GM23248 (cell line): ENCODE results near the gene TMEM74B. TPM values are rescaled to one million over a fixed set of nuclear protein-coding genes. Genes with fewer than 3 reads are reported as not detected.
A peak's percentile ranks its signal among the peaks of the same experiment; 100 is the strongest.

Source experiments
- DNase-seq: peaks from one replicate; pipeline ENCODE4 v3.0.0-alpha.2; 2015
- H2AFZ ChIP-seq: fragments of 200-600 bp; sonication (generic); 2 replicates; pipeline ENCODE4 v1.6.1; 2016; ENCODE audit warnings: antibody characterized with exemption
- H3F3A ChIP-seq: fragments of 200-600 bp; sonication (generic); 2 replicates; pipeline ENCODE4 v1.6.1; 2016; ENCODE audit warnings: mild to moderate bottlenecking, antibody characterized with exemption, mixed run types; ENCODE audit not compliant: insufficient read depth
- H3K27ac ChIP-seq: fragments of 200-600 bp; sonication (generic); 2 replicates; pipeline ENCODE4 v1.5.1; 2016; ENCODE audit warnings: mild to moderate bottlenecking
- H3K27me3 ChIP-seq: fragments of 200-600 bp; sonication (generic); replicated peaks from 2 replicates; pipeline ENCODE4 v1.6.1; 2016; ENCODE audit warnings: mild to moderate bottlenecking; ENCODE audit not compliant: insufficient read depth
- H3K36me3 ChIP-seq: fragments of 200-600 bp; sonication (generic); 2 replicates; pipeline ENCODE4 v1.6.1; 2016; ENCODE audit warnings: low read depth, mild to moderate bottlenecking
- H3K4me1 ChIP-seq: fragments of 200-600 bp; sonication (generic); 2 replicates; pipeline ENCODE4 v1.6.1; 2016; ENCODE audit warnings: mild to moderate bottlenecking; ENCODE audit not compliant: insufficient read depth
- H3K4me2 ChIP-seq: fragments of 200-600 bp; sonication (generic); one replicate; pipeline ENCODE4 v1.6.1; 2016; ENCODE audit warnings: mild to moderate bottlenecking; ENCODE audit not compliant: unreplicated experiment
- H3K4me3 ChIP-seq: fragments of 200-600 bp; sonication (generic); 2 replicates; pipeline ENCODE4 v1.5.1; 2016; ENCODE audit warnings: mild to moderate bottlenecking
- H3K79me2 ChIP-seq: fragments of 200-600 bp; sonication (generic); 2 replicates; pipeline ENCODE4 v1.6.1; 2016; ENCODE audit warnings: mild to moderate bottlenecking; ENCODE audit not compliant: insufficient read depth
- H3K9ac ChIP-seq: fragments of 200-600 bp; sonication (generic); 2 replicates; pipeline ENCODE4 v1.6.1; 2016; ENCODE audit warnings: mild to moderate bottlenecking
- H3K9me2 ChIP-seq: fragments of 200-600 bp; sonication (generic); 2 replicates; pipeline ENCODE4 v1.6.1; 2016; ENCODE audit warnings: mixed run types, mild to moderate bottlenecking, moderate library complexity; ENCODE audit not compliant: insufficient read depth
- H3K9me3 ChIP-seq: fragments of 200-600 bp; sonication (generic); one replicate; pipeline ENCODE4 v1.6.1; 2017; ENCODE audit warnings: low read depth
- H4K20me1 ChIP-seq: fragments of 200-600 bp; sonication (generic); 2 replicates; pipeline ENCODE4 v1.6.0; 2016; ENCODE audit not compliant: insufficient read depth
- EZH2 ChIP-seq: fragments of 200-600 bp; sonication (generic); IDR thresholded peaks from 2 replicates; pipeline ENCODE4 v1.6.1; 2018; ENCODE audit warnings: antibody characterized with exemption, mild to moderate bottlenecking; ENCODE audit not compliant: insufficient read depth, poor library complexity, severe bottlenecking
- EZH2phosphoT487 ChIP-seq: fragments of 200-600 bp; sonication (generic); IDR thresholded peaks from 2 replicates; pipeline ENCODE4 v1.6.1; 2018; ENCODE audit warnings: antibody characterized with exemption, moderate library complexity, mild to moderate bottlenecking, low read depth; ENCODE audit not compliant: insufficient read depth
- WGBS, 2 experiments: methylation state at CpG; one replicate each; pipeline ENCODE4 v1.1.6; 2015 to 2017; ENCODE audit warnings: low lambda C conversion rate in 2 of 2, low coverage in 1 of 2; ENCODE audit errors: missing lambda C conversion rate in 2 of 2; 5-methylcytosine and 5-hydroxymethylcytosine counted together
- in situ Hi-C: fragments of 300-500 bp; cut with MboI; formaldehyde crosslinking; loops from 2 replicates; pipeline ENCODE4 v1.15.0; 2020
- polyA plus RNA-seq: library from polyadenylated mRNA; unstranded; fragments of >200 nt; fragmentation: Nextera tagmentation; extraction: Ambion mirVana; gene quantifications from 2 replicates; pipeline ENCODE4 v1.2.1, GENCODE V29; 2016
- total RNA-seq: library from RNA; depleted of rRNA; stranded (reverse); fragments of >200 nt; shearing (Covaris generic); gene quantifications from 2 replicates; pipeline ENCODE4 v1.2.3, GENCODE V29; 2014

The TMEM74B gene
- total and polyA plus RNA-seq, 2 experiments from 2014 or later, result 0.18 to 0.43 TPM

DNA sequence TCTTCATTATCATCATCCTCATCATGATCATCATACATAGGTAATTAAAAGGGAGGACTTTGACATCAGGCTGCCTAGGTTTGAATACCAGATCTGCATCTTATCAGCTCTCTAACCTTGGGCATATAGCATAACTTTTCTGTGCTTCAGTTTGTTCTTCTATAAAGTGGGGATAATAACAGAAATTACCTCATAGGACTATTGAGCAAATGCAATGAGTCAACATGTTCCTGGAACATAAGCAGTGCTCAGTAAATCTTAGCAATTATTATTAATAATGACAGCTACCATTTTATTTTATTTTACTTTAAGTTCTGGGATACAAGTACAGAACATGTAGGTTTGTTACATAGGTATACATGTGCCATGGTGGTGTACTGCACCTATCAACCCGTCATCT lies 25.7 kb upstream of the TMEM74B start:
- Histone ChIP-seq H3K4me1 (no peaks in the 10 kb centered on the region), H4K20me1 (no peaks in the 10 kb centered on the region), H3K4me3 (no peak overlapping the region), H3K9ac (no peak overlapping the region), H3K27ac (no peak overlapping the region), H3K9me3 (no peaks in the 10 kb centered on the region), H2AFZ (no peak overlapping the region), H3K36me3 (no peaks in the 10 kb centered on the region), H3K4me2 (no peak overlapping the region), H3F3A (no peaks in the 10 kb centered on the region), H3K79me2 (no peaks in the 10 kb centered on the region), H3K27me3 (peaks cover 26% of the 10 kb centered on the region), H3K9me2 (no peaks in the 10 kb centered on the region)
- no peak for TF ChIP-seq EZH2
- TF ChIP-seq EZH2phosphoT487, result no peak
- 86 to 93% methylated on average over 1 of the region's 1 CpG for WGBS, 2 experiments
- DNase-seq, result peak; percentile 36
- in situ Hi-C loops, result loop anchor here (25.0 kb wide), 1 partner anchor 398 kb away; no protein-coding TSS in a partner anchor

DNA sequence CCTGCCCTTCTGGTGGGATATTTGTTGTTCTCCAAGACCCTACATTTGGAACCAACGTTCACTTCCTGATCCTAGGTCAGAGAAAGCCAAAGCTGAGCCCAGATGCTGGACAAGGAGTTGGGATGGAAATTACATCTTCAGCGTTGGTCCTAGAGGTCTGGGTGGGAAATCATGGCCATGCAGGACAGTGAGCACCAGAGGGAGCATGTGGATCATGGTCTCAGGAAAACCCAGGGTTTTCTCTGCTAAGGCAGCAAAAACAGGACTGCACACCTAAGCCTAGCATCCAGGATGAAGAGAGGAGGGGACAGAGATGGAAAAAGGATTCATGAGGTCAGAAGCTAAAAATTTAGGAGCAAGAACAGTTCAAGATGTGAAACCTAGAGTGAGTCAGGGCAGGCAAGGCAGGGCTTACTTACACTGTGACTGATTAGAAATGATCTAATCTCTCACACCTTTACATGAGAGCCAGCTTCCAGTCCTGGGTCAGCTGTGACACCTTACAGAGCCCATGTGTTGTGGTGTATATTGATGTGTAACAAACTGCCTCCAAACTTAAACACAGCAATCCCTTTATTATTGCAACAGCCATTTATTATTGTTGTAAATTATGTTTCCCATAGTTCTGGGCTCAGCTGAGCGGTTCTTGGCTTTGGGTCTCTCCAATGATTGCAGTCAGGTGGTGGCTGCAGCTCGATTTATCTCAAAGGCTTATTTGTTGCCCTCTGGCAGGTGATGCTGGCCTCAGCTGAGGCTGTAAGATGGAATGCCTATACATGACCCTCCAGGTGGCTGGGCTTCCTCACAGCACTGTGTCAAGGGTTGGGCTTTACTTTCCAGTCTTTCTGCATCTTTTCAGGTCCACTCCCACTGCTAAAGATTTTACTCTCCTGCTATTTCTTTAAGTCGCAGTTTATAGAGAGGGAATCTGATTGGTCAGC lies 24.9 kb upstream of the TMEM74B start:
- Histone ChIP-seq H3K9ac (no peak overlapping the region), H3K27ac (no peak overlapping the region)

GRCh38 chr20:1207293-1207878 lies 22.6 kb upstream of the TMEM74B start:
- H3K9ac ChIP-seq, result no peak overlapping the region
- no peaks in the 10 kb centered on the region for H3K36me3 ChIP-seq
- no peak for DNase-seq
- no peaks in the 10 kb centered on the region for H4K20me1 ChIP-seq
- in situ Hi-C loops, result loop anchor here (25.0 kb wide), 1 partner anchor 395 kb away; no protein-coding TSS in a partner anchor
- WGBS, 2 experiments, result 86 to 92% methylated on average over 3 of the region's 3 CpGs
- H3K9me3 ChIP-seq, result no peaks in the 10 kb centered on the region
- TF ChIP-seq EZH2, result no peak
- TF ChIP-seq EZH2phosphoT487, result no peak
- H3F3A ChIP-seq, result no peaks in the 10 kb centered on the region
- H3K27me3 ChIP-seq, result peaks cover 32% of the 10 kb centered on the region
- H3K4me2 ChIP-seq, result no peak overlapping the region
- H3K9me2 ChIP-seq, result no peaks in the 10 kb centered on the region
- no peak overlapping the region for H2AFZ ChIP-seq
- H3K4me1 ChIP-seq, result no peaks in the 10 kb centered on the region
- no peak overlapping the region for H3K27ac ChIP-seq
- no peak overlapping the region for H3K4me3 ChIP-seq
- no peaks in the 10 kb centered on the region for H3K79me2 ChIP-seq

More for the DNA sequence above, 24.9 kb upstream of the TMEM74B start:
- DNase-seq, result peak; percentile 45
- H3K27me3 ChIP-seq, result peaks cover 26% of the 10 kb centered on the region
- no peak overlapping the region for H2AFZ ChIP-seq
- H3K9me2 ChIP-seq, result no peaks in the 10 kb centered on the region
- H3K9me3 ChIP-seq, result no peaks in the 10 kb centered on the region
- 30 to 32% methylated on average over 5 of the region's 5 CpGs for WGBS, 2 experiments
- no peaks in the 10 kb centered on the region for H3K36me3 ChIP-seq
- H3F3A ChIP-seq, result no peaks in the 10 kb centered on the region
- TF ChIP-seq EZH2 (no peak), EZH2phosphoT487 (no peak)
- H3K79me2 ChIP-seq, result no peaks in the 10 kb centered on the region
- in situ Hi-C loops, result loop anchor here (25.0 kb wide), 1 partner anchor 397 kb away; no protein-coding TSS in a partner anchor
- no peak overlapping the region for H3K4me2 ChIP-seq
- no peak overlapping the region for H3K4me3 ChIP-seq
- H3K4me1 ChIP-seq, result no peaks in the 10 kb centered on the region
- H4K20me1 ChIP-seq, result no peaks in the 10 kb centered on the region

GRCh38 chr20:1206366-1207148 lies 21.8 kb upstream of the TMEM74B start:
- no peaks in the 10 kb centered on the region for H3K79me2 ChIP-seq
- peak overlapping the region; percentile 50 for H3K4me3 ChIP-seq
- H4K20me1 ChIP-seq, result no peaks in the 10 kb centered on the region
- peak; percentile 59 for DNase-seq
- H3K9ac ChIP-seq, result no peak overlapping the region
- H3F3A ChIP-seq, result no peaks in the 10 kb centered on the region
- H3K36me3 ChIP-seq, result no peaks in the 10 kb centered on the region
- peaks cover 41% of the 10 kb centered on the region for H3K27me3 ChIP-seq
- H2AFZ ChIP-seq, result no peak overlapping the region
- no peak overlapping the region for H3K27ac ChIP-seq
- TF ChIP-seq EZH2phosphoT487 (no peak), EZH2 (no peak)
- peak overlapping the region; percentile 67 for H3K4me2 ChIP-seq
- in situ Hi-C loops, result loop anchor here (25.0 kb wide), 1 partner anchor 394 kb away; no protein-coding TSS in a partner anchor
- no peaks in the 10 kb centered on the region for H3K9me3 ChIP-seq
- WGBS, 2 experiments, result 7 to 10% methylated on average over 18 to 19 of the region's 19 CpGs
- no peaks in the 10 kb centered on the region for H3K4me1 ChIP-seq
- no peaks in the 10 kb centered on the region for H3K9me2 ChIP-seq
